Mesodermal cell (in vitro differentiated cells): ENCODE results near the gene NBAS.

Source experiments
- H3K27ac ChIP-seq: 2 replicates; pipeline ENCODE4 v1.7.0; 2013; ENCODE audit warnings: mild to moderate bottlenecking, low read depth, low read length, moderate library complexity; ENCODE audit not compliant: severe bottlenecking
- H3K36me3 ChIP-seq: 2 replicates; pipeline ENCODE4 v1.7.1; 2013; ENCODE audit warnings: mild to moderate bottlenecking, low read length, moderate library complexity; ENCODE audit not compliant: control insufficient read depth, insufficient read depth
- H3K4me1 ChIP-seq: one replicate; pipeline ENCODE4 v1.7.1; 2013; ENCODE audit warnings: mild to moderate bottlenecking, low read length; ENCODE audit not compliant: insufficient read depth, control insufficient read depth, poor library complexity, severe bottlenecking
- H3K4me3 ChIP-seq: 2 replicates; pipeline ENCODE4 v1.7.0; 2013; ENCODE audit warnings: low read length, control low read depth, mild to moderate bottlenecking; ENCODE audit not compliant: insufficient read depth, poor library complexity, severe bottlenecking; ENCODE audit errors: extremely low read depth
- H3K9me3 ChIP-seq: 2 replicates; pipeline ENCODE4 v1.7.1; 2013; ENCODE audit warnings: mild to moderate bottlenecking, low read length, moderate library complexity; ENCODE audit not compliant: control insufficient read depth
- WGBS, 2 experiments: methylation state at CpG; one replicate each; pipeline ENCODE4 v1.1.5; 2013; ENCODE audit warnings: missing lambda C conversion rate in 2 of 2; ENCODE audit not compliant: insufficient coverage in 2 of 2; 5-methylcytosine and 5-hydroxymethylcytosine counted together

Gene NBAS

DNA sequence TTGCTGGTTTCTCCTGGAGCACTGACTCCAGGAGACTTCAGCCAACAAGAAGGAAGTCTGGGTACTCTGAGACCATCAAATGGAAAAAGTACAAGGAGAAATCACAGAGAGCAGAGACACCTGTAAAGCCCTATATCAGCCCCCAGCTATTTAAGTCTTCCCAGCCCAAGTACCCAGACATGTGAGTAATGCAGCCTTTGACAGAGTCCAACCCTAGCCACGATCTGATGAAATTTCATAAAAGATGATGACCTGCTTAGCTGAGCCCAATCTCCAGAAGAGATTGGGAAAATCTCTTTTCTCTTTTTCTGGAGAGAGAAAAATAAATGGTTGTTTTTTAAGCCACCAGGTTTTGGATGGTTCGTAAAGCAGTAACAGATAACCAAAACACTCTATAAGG lies 196.6 kb downstream of the NBAS start:
- no peaks in the 10 kb centered on the region for H3K4me1 ChIP-seq
- 90% methylated on average over 2 of the region's 2 CpGs; no CpG with 5 or more reads in 1 of the 2 experiments for WGBS, 2 experiments
- H3K27ac ChIP-seq = no peak overlapping the region
- H3K9me3 ChIP-seq = no peaks in the 10 kb centered on the region
- H3K4me3 ChIP-seq = no peak overlapping the region
- H3K36me3 ChIP-seq = peaks cover 13% of the 10 kb centered on the region

DNA sequence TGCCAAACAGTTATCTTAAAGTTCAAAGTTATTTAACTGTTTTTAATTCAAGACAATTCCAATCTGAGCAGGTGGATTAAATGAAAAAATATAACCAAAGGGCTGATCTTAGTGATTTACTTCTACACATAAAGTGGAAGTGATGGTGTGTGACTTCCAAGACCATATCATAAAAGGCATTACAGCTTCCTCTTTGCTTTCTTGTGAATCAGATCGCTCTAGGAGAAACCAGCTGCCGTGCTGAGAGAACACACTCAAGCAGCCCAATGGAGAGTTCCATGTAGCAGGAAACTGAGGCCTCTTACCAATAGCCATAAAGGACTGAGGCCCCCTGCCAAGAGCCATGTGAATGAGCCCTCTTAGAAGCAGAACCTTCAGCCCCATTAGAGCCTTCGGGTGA lies 197.4 kb downstream of the NBAS start:
- 87 to 100% methylated on average over 3 of the region's 3 CpGs for whole genome bisulfite sequencing, 2 experiments

GRCh38 chr2:15363142-15363541 lies 198.0 kb downstream of the NBAS start:
- no peaks in the 10 kb centered on the region for H3K9me3 ChIP-seq
- no peak overlapping the region for H3K4me3 ChIP-seq
- no peak overlapping the region for H3K27ac ChIP-seq
- peaks cover 15% of the 10 kb centered on the region for H3K36me3 ChIP-seq
- no peaks in the 10 kb centered on the region for H3K4me1 ChIP-seq

More for the DNA sequence above, 197.4 kb downstream of the NBAS start:
- Histone ChIP-seq H3K4me3 (no peak overlapping the region), H3K9me3 (no peaks in the 10 kb centered on the region), H3K27ac (no peak overlapping the region), H3K4me1 (no peaks in the 10 kb centered on the region), H3K36me3 (peaks cover 13% of the 10 kb centered on the region)

DNA sequence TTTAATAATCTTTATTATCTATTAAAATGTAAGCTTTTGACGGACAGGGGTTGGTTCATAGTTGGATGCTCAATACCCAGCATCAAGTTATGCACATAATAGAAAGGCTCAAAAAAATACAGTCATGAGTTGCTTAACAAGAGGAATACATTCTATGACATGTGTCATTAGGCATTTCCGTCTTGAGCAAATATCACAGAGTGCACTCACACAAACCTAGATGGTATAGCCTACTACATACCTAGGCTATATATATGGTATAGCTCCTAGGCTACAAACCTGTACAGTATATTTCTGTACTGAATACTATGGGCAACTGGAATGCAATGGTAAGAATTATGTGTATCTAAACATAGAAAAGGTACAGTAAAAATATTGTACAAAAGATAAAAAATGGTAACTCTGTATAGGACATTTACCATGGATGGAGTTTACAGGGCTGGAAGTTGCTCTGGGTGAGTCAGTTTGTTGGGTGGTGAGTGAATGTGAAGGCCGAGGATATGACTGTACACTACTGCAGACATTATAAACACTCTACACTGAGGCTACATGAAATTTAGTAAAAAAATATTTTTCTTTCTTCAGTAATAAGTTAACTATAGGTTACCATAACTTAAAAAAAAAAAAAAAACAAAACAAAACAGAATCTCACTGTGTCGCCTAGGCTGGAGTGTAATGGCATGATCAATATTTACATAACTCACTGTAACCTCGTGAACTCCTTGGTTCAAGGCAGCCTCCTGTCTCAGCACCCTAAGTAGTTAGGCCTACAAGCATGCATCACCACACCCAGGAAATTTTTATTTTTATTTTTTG lies 201.2 kb downstream of the NBAS start:
- Histone ChIP-seq H3K36me3 (peaks cover 43% of the 10 kb centered on the region), H3K27ac (no peak overlapping the region), H3K4me1 (no peaks in the 10 kb centered on the region), H3K9me3 (peaks cover 4% of the 10 kb centered on the region), H3K4me3 (no peak overlapping the region)
- WGBS, 2 experiments = 100% methylated on average over 1 of the region's 5 CpGs; no CpG with 5 or more reads in 1 of the 2 experiments

DNA sequence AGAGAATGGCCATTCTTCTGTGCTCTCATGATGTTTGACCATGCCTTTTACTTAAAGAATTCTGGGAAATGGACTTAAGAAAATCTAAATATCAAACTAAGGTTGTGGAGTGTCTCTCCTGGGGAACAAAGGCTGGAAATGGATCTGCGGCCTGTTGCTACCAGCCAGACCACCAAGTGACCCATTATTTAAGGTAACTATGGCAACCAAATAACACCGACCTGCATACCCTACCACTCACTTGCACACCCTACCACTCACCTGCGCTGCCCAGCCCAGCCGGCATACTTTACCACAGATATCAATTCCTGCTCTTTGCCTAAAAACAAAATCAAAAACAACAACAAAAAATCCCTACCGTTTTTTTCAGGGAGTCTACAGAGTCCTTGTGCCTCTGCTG lies 203.2 kb downstream of the NBAS start:
- Histone ChIP-seq H3K9me3 (peaks cover 4% of the 10 kb centered on the region), H3K36me3 (peaks cover 50% of the 10 kb centered on the region), H3K4me1 (no peaks in the 10 kb centered on the region), H3K4me3 (no peak overlapping the region), H3K27ac (no peak overlapping the region)
- 71 to 98% methylated on average over 4 to 5 of the region's 5 CpGs for WGBS, 2 experiments

GRCh38 chr2:15357186-15357585 lies 203.9 kb downstream of the NBAS start:
- 80 to 100% methylated on average over 1 of the region's 1 CpG for WGBS, 2 experiments
- Histone ChIP-seq H3K9me3 (peaks cover 4% of the 10 kb centered on the region), H3K36me3 (peaks cover 57% of the 10 kb centered on the region), H3K4me1 (no peaks in the 10 kb centered on the region), H3K27ac (no peak overlapping the region), H3K4me3 (no peak overlapping the region)

DNA sequence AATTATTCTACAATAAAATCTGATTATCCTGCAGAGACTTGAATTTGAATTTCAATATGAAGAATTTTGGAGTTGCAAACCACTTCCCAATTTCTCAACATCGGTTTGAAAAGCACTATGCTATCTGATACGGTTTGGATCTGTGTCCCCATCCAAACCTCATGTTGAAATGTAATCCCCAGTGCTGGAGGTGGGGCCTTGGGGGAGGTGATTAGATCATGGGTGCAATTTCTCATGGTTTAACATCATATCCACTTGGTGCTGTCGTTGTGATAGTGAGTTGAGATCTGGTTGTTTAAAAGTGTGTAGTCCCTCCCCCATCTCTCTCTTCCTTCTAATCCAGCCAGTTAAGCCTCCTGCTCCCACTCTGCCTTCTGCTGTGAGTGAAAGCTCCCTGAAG lies 205.7 kb downstream of the NBAS start:
- Histone ChIP-seq H3K4me1 (no peaks in the 10 kb centered on the region), H3K27ac (no peak overlapping the region), H3K4me3 (no peak overlapping the region), H3K36me3 (peaks cover 63% of the 10 kb centered on the region), H3K9me3 (peaks cover 4% of the 10 kb centered on the region)
- 94% methylated on average over 2 of the region's 3 CpGs; no CpG with 5 or more reads in 1 of the 2 experiments for WGBS, 2 experiments

DNA sequence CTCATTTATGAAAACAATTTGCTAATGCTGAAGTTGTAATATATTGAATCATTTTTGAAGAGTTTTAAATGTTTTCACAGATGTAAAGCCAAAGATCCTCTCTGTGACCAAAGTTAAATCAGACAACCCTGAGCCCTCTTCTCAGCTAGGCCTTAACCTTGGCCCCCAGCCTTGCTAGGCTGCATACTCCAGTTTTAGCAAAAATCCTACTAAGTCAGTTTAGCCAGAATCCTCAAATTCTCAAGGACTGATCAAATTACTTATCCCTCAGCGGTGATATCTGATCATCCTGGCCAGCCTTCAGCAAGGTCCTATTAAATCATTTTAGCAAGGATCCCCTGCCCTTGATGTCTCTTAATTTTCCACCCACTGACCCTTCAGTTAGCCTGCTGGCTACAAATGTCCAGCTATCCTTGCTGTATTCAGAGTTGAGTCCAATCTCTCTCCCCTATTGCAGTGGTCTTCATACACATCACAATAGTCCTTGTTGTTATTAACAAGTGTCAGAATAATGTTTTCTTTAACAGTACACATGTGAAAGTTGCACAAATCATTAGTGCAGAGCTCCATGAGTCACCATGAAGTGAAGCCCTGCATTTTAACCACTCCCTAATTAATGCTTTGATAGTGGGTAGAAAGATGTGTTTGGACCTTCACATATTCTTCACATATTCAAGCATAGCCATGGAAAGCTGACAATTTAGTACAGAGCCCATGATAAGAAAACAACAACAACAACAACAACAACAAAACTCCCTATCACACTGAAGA lies 206.4 kb downstream of the NBAS start:
- H3K9me3 ChIP-seq = peaks cover 4% of the 10 kb centered on the region
- no peaks in the 10 kb centered on the region for H3K4me1 ChIP-seq
- H3K4me3 ChIP-seq = no peak overlapping the region
- WGBS, 2 experiments = 89 to 90% methylated on average over 1 of the region's 1 CpG
- peaks cover 61% of the 10 kb centered on the region for H3K36me3 ChIP-seq
- no peak overlapping the region for H3K27ac ChIP-seq

DNA sequence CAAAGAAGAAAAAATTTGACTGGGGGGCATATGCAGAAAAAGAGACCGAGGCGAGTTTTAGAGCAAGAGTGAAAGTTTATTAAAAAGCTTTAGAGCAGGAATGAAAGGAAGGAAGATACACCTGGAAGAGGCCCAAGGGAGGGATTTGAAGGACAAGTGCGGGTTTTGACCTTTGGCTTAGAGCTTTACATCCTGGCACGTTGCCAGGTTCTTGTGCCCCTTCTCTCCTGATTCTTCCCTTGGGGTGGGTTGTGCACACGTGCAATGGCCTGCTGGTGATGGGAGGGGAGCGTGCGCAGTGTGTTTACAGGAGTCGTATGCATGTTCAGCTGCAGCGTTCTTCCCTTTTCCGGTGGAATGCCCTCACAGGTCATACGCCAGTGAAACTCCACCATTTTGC lies 208.8 kb downstream of the NBAS start:
- Histone ChIP-seq H3K27ac (no peak overlapping the region), H3K4me1 (no peaks in the 10 kb centered on the region), H3K4me3 (no peak overlapping the region), H3K36me3 (peaks cover 51% of the 10 kb centered on the region), H3K9me3 (no peaks in the 10 kb centered on the region)
- WGBS, 2 experiments = 90 to 100% methylated on average over 6 to 10 of the region's 11 CpGs

DNA sequence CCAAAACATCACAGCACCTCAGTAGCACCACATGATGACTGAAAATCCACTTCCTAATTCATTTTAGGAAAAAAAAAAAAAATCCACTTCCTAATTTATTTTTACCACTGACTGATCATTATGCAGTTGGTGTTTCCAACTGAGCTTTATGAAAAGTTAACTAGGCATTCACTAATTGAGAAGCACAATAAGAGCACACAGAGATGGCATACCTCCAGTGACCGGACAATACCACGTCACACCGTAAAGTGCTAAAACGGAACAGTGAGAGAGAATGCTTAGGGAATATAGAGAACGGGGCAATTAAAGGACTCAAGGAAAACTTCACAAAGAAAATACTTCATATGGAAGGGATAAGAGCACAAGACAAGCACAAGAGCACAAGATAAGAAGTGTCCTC lies 212.5 kb downstream of the NBAS start:
- Histone ChIP-seq H3K36me3 (peaks cover 26% of the 10 kb centered on the region), H3K4me1 (no peaks in the 10 kb centered on the region), H3K4me3 (no peak overlapping the region), H3K27ac (no peak overlapping the region), H3K9me3 (no peaks in the 10 kb centered on the region)
- 100% methylated on average over 4 of the region's 5 CpGs; no CpG with 5 or more reads in 1 of the 2 experiments for WGBS, 2 experiments

DNA sequence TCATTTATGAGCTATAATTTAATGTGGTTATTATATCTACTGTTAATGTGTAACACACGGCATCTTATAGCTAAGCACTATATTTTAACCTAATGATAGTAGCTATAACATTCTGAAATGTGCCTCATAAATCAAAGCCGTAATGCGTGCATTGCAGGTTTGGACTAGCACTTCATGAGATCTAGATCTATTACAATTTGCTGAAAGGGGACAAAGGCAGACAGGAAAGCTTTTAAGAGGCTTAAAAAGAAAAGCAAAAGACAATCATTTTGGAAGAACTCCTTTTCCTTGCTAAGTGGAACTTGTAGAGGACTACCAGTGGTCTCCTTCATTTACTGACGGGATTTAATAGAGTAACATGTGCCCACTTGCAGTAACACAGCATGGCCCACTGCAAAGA lies 213.1 kb downstream of the NBAS start:
- H3K4me1 ChIP-seq = no peaks in the 10 kb centered on the region
- H3K9me3 ChIP-seq = no peaks in the 10 kb centered on the region
- H3K27ac ChIP-seq = no peak overlapping the region
- H3K36me3 ChIP-seq = peaks cover 22% of the 10 kb centered on the region
- 82 to 83% methylated on average over 1 to 3 of the region's 4 CpGs for WGBS, 2 experiments
- H3K4me3 ChIP-seq = no peak overlapping the region
